A204.1 (cell line): ENCODE measurements around the gene PDIA5.

Experiments used
- FAIRE-seq: peaks from 2 replicates; lab custom pipeline; 2012; peaks lifted over from hg19 to GRCh38; lab: Jason Lieb, UNC

Gene PDIA5

GRCh38 chr3:123072152-123072551 is 5.3 kb downstream of the PDIA5 start:
- FAIRE-seq, result no peak

DNA sequence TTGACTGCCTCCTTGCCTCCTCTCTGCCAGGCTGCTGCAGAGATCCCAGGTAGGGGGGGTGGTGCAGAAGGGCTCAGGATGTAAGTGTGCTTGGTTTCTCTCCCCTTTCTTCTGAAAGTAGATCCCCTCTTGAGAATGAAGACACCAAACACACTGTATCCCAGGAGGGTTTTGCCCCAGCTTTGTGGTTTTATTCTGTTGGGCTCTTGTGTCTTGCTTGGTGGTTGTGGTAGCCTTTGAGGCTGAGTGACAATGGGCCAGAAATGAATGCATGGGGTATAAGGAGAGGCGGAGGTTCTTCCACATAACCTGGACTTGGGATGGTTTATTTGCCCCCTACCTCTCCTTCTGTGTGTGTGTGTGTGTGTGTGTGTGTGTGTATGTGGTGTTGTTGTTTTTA is 5.7 kb downstream of the PDIA5 start:
- FAIRE-seq, result no peak

DNA sequence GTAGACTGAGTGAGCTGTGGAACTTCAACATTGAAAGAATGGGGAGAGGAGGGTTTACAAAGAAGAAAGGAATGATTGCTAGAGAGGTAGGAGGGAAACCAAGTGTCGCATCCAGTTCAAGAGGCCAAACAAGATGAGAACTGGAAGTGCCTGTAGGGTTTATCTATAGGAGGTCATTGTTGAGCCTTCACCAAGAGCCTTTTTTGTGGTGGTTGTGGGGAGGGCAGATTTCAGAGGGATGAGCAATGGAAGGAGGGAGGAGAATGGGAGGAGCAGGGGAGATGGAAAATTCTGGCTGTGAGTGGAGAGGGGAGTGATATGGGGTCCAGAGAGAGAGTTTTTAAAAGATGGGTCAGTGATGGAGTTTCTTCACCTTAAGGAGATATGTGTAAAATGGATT is 8.5 kb downstream of the PDIA5 start:
- no peak for FAIRE-seq

DNA sequence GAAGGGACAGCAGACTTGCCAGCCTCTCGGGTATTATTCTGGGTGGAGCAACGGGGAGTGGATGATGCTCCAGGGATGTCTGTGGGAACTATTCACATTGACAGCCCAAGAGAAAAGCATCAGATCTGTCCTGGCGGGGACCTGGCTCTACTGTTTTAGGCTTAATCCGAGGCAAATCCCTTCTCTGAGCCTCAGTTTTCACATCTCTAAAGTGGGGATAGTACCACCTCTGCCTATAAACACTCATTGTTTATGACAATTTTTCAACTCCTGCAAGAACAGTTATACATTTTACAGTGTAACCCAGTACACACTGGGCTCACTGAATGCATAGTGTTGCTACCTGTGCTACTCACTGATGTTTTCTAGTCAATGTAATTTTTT is 9.3 kb downstream of the PDIA5 start:
- FAIRE-seq, result no peak

GRCh38 chr3:123076496-123077418 is 9.9 kb downstream of the PDIA5 start:
- FAIRE-seq, result no peak

GRCh38 chr3:123078101-123078500 is 11.3 kb downstream of the PDIA5 start:
- no peak for FAIRE-seq

GRCh38 chr3:123080864-123081562 is 14.2 kb downstream of the PDIA5 start:
- no peak for FAIRE-seq

DNA sequence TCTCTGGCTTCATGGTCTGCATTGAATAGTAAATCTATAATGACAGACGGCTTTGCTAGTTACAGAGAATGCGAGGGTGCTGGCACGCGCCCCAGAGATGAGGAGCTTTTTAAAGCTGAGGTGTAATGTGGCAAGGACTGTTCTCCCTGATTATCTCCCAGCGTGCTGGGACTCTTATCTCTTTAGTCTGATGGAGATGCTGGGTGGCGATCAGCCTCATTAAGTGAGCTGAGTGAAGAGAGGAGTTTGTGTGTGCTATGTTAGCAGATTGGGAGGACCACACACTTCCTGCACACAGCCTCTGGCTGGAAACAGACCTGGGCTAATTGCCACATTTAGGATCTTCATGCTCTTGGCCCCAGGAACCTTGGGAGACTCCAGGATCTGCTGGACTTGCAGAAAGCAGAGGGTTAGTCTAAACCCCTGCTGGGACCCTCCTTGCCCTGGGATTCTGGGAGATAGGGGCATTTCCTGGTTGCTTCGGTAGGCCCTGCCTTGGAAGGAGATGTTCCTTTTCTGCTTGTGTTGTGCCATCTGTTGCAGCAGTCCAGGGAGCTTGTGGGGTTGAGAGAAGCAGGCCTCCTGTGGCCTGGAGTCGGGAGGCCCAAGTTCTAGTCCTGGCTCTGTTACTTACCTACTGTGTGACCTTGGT is 15.0 kb downstream of the PDIA5 start:
- FAIRE-seq, result no peak

GRCh38 chr3:123082370-123083065 is 15.7 kb downstream of the PDIA5 start:
- FAIRE-seq, result no peak

GRCh38 chr3:123083383-123084124 is 16.7 kb downstream of the PDIA5 start:
- FAIRE-seq, result no peak

- no peak for FAIRE-seq
Observed at GRCh38 chr3:123084192-123084591, 17.4 kb downstream of the PDIA5 start.

- FAIRE-seq, result no peak
Observed at GRCh38 chr3:123084738-123085237, 18.0 kb downstream of the PDIA5 start.

- no peak for FAIRE-seq
Observed at GRCh38 chr3:123085293-123085931, 18.6 kb downstream of the PDIA5 start.

DNA sequence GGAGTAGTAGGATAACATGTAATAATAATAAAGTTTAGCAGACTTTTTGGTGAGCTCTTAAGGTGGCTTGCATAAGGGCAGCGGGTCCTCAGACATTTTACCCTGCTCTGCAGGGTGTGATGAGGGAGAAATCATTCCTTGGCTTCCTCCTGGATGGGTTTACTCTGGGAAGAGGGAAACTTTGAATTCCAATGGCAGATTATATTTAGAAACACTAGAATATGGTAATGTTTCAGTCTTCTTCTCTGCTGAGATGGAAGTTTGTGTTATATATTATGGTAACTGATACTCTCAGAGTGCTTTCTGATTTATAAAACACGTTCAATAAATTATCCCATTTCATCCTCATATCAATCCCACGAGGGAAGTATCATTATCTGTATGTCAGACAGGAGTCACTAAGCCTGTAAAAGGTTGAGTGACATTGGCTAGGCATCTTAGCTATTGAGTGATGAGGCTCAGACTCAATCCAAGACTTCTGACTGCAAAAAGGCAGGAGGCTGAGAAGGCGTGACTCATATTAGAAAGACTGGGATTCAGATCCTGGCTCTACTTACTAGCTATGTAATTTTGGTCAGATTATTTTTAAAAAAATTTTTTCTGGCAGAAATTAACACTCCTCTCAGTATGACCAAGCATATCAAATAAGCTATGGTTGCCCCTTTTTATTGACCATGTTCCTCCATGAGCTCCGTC is 19.3 kb downstream of the PDIA5 start:
- no peak for FAIRE-seq

DNA sequence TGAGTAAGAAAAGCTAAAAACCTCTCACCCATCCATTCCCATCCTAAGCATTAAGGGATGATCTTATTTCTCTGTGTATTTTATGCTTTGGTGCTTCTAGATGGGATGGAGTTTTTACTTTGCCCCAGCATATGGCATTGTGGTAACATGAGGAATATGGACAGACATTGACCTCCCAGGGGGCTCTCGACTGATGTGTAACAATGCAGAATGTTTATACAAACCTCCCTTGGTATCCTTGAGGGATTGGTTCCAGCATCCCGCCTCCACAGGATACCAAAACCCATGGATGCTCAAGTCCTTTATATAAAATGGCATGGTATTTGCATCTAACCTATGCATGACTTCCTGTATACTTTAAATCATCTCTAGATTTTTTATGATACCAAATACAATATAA is 21.6 kb downstream of the PDIA5 start:
- FAIRE-seq, result no peak

DNA sequence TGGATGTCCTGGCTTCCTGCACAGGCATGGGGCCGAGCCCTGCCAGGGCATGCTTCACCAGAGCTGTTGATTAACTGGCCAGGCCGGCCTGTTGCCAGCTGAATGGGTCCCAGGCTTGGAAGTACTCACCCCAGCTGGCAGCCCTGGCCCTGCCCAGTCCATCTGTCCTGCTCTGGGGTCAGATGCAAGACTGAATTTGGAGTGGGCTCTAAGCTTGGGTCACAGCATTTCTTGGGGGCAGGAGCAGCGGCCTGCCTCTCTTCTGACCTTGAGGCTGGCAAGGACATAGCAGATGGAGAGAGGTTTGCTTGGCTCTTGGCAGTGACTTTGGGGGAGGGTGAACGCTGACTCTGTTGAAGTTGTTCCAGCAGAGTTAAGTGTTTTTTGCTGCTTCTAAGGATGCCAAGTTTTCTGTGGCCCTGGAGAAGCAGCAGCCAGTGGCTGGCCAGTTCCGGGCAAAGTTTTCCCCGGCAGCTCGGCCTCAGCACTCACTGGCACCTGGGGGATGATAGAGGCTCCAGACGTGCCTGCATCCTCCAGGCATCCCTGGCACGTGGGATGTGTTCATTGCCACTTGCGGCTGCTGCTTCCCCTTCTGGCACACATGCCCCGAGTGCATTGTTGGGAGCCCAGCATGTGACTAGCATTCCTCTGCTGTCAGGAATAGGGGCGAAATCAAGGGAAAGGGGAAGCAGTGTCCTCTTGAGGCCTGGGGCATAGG is 22.9 kb downstream of the PDIA5 start:
- no peak for FAIRE-seq

- no peak for FAIRE-seq
Observed at GRCh38 chr3:123090728-123091531, 24.1 kb downstream of the PDIA5 start.

GRCh38 chr3:123092243-123092642 is 25.4 kb downstream of the PDIA5 start:
- no peak for FAIRE-seq

GRCh38 chr3:123093696-123094095 is 26.9 kb downstream of the PDIA5 start:
- no peak for FAIRE-seq
